B cell (primary cell): Measurements from ENCODE around the gene PYHIN1.

ENCODE experiments used
- CTCF ChIP-seq: fragments of 200-600 bp; IDR thresholded peaks from one replicate; pipeline ENCODE4 v1.8.0; 2022; ENCODE audit warnings: antibody characterized with exemption, mild to moderate bottlenecking
- EZH2 ChIP-seq: IDR thresholded peaks from 2 replicates; pipeline ENCODE4 v1.6.1; 2012; ENCODE audit warnings: borderline replicate concordance, low read depth, mild to moderate bottlenecking, moderate library complexity, low read length; ENCODE audit not compliant: insufficient read depth, poor library complexity, severe bottlenecking

DNA sequence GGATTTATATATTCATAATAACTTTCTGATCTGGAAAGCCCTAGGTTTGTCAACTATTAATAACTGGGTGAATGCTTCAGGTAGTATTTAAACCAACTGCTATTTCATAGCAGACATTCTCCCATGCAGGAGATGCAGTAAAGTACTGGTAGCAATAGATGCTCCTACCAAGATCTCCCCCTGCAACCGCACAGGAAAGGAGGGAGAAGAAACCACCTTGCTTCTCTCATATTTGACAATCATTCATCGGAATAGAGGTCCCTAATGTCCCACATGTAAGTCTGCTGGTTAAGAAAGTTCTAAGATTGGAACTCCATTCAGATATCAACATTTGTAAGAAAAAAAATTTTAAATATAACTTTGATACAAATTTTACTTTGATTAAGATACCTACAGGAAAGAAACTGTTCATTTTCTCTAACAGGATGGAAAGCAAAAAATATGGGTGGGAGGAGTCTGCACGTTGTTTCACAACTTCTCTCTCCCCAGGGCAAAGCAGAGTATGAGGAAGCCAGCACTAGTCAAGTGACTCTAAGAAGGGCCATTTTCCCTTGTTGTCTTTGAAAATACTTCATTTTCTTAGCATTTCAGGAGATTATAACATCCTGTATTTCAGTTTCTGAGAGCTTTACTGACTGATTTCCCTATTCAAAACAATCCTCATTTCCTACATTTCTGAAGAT, at the start of gene PYHIN1:
- TF ChIP-seq CTCF = no peak
- no peak for TF ChIP-seq EZH2
